Hepatocyte (in vitro differentiated cells): Measurements from ENCODE around the gene CNN3. TPM values are rescaled to one million over a fixed set of nuclear protein-coding genes. Genes with fewer than 3 reads are reported as not detected.

Source experiments
- DNase-seq: peaks from one replicate; pipeline ENCODE4 v3.0.0-alpha.2; 2016; ENCODE audit warnings: low spot score
- H2AFZ ChIP-seq: fragments of 200-600 bp; sonication (generic); 2 replicates; pipeline ENCODE4 v1.6.0; 2016; ENCODE audit warnings: antibody characterized with exemption, mild to moderate bottlenecking
- H3K27ac ChIP-seq: fragments of 200-600 bp; sonication (generic); 2 replicates; pipeline ENCODE4 v1.5.1; 2016; ENCODE audit warnings: mild to moderate bottlenecking
- H3K27me3 ChIP-seq: fragments of 200-600 bp; sonication (generic); 2 replicates; pipeline ENCODE4 v1.6.1; 2016
- H3K36me3 ChIP-seq: fragments of 200-600 bp; sonication (generic); replicated peaks from 2 replicates; pipeline ENCODE4 v1.5.1; 2016; ENCODE audit warnings: low read depth; ENCODE audit not compliant: insufficient read depth
- H3K4me1 ChIP-seq: fragments of 200-600 bp; sonication (generic); 2 replicates; pipeline ENCODE4 v1.5.1; 2016; ENCODE audit warnings: mild to moderate bottlenecking, moderate library complexity; ENCODE audit not compliant: insufficient read depth
- H3K4me2 ChIP-seq: fragments of 200-600 bp; sonication (generic); 2 replicates; pipeline ENCODE4 v1.6.0; 2016
- H3K4me3 ChIP-seq: fragments of 200-600 bp; sonication (generic); 2 replicates; pipeline ENCODE4 v1.5.1; 2016; ENCODE audit warnings: mild to moderate bottlenecking
- H3K79me2 ChIP-seq: fragments of 200-600 bp; sonication (generic); 2 replicates; pipeline ENCODE4 v1.6.0; 2017; ENCODE audit warnings: mild to moderate bottlenecking
- H3K9me2 ChIP-seq: fragments of 200-600 bp; sonication (generic); replicated peaks from 2 replicates; pipeline ENCODE4 v1.6.0; 2017; ENCODE audit warnings: mild to moderate bottlenecking; ENCODE audit not compliant: insufficient read depth
- H3K9me3 ChIP-seq: fragments of 200-600 bp; sonication (generic); 2 replicates; pipeline ENCODE4 v1.5.1; 2016; ENCODE audit warnings: low read depth, mild to moderate bottlenecking
- H4K20me1 ChIP-seq: fragments of 200-600 bp; sonication (generic); 2 replicates; pipeline ENCODE4 v1.6.0; 2016; ENCODE audit warnings: mild to moderate bottlenecking; ENCODE audit not compliant: insufficient read depth, poor library complexity, severe bottlenecking
- CTCF ChIP-seq: fragments of 200-600 bp; sonication (generic); IDR thresholded peaks from 2 replicates; pipeline ENCODE4 v1.5.1; 2016; ENCODE audit warnings: antibody characterized with exemption, mild to moderate bottlenecking; ENCODE audit not compliant: poor library complexity
- EZH2 ChIP-seq: fragments of 200-600 bp; sonication (generic); IDR thresholded peaks from 2 replicates; pipeline ENCODE4 v1.6.1; 2016; ENCODE audit warnings: antibody characterized with exemption, mild to moderate bottlenecking, borderline replicate concordance
- EZH2phosphoT487 ChIP-seq: fragments of 200-600 bp; sonication (generic); IDR thresholded peaks from one replicate; pipeline ENCODE4 v1.6.1; 2018; ENCODE audit warnings: antibody characterized with exemption, mild to moderate bottlenecking, low read depth, moderate library complexity; ENCODE audit not compliant: unreplicated experiment, severe bottlenecking
- WGBS: methylation state at CpG from one replicate; pipeline ENCODE4 v1.1.6; 2016; ENCODE audit warnings: low lambda C conversion rate; ENCODE audit errors: missing lambda C conversion rate; 5-methylcytosine and 5-hydroxymethylcytosine counted together
- polyA plus RNA-seq: library from polyadenylated mRNA; unstranded; fragments of >200 nt; fragmentation: Nextera tagmentation; extraction: Ambion mirVana; gene quantifications from 2 replicates; pipeline ENCODE4 v1.2.1, GENCODE V29; 2016
- total RNA-seq: library from RNA; depleted of rRNA; stranded (reverse); fragments of >200 nt; gene quantifications from 2 replicates; pipeline ENCODE4 v1.2.3, GENCODE V29; 2014

CNN3 gene
- total and polyA plus RNA-seq, 2 experiments from 2014 or later: 256 to 420 TPM

DNA sequence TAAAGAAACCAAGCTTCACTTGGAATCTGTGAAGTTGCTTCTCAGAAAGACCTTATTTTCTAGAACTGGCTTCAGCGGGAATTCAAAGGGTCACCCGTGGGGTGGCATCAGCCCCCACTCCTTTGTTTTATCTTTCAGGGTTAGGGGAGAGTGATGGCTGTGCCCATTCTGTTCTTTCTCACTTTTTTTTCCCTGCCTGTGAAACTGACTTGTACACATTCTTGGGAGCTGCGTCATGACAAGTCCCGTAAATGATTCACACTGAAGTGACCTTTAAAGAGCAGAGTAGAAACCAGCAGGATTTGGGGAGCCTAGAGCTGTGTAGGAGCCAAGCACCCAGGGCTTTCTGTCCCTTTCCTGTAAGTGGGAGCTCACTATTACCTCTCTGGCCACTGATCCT is 63.0 kb downstream of the CNN3 start:
- Histone ChIP-seq H3K79me2 (no peaks in the 10 kb centered on the region), H3K27me3 (no peaks in the 10 kb centered on the region), H2AFZ (no peak overlapping the region), H3K4me3 (no peak overlapping the region), H3K9me3 (no peaks in the 10 kb centered on the region), H3K4me1 (peaks cover 51% of the 10 kb centered on the region), H3K36me3 (no peaks in the 10 kb centered on the region), H3K4me2 (peak overlapping the region; percentile 49), H4K20me1 (no peaks in the 10 kb centered on the region), H3K9me2 (no peaks in the 10 kb centered on the region), H3K27ac (peak overlapping the region; percentile 90)
- DNase-seq: peak; percentile 82
- TF ChIP-seq EZH2phosphoT487 (no peak), EZH2 (no peak), CTCF (no peak)
- WGBS: 13% methylated on average over 4 of the region's 4 CpGs

DNA sequence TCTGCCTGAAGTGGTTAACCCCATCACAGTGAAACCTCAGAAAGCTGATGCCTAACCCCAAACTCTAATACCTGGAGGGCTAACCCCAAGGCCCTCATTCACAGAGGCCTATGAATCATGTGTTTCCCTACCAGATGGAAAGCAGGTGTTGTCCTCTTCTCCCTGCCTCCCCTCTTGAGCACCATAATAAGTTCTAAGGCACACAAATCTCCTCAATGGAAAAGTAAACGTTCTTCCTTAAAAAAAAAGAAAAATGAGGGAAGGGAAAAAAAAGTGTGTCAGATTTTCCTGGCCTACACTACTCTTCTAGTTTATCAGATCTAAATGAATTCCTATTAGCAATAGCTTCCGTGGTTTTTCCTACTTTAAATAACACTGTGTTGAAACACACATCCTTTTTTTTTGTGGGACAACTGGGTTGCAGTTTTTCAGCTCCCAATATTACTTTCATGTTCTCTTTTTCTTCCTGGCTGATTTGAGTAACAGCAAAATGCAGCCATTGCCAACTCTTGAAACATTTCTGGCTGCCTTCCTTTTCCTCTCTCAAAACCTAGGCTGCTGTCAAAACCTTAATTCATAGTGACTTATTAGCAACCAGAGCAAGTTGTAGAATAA is 63.5 kb downstream of the CNN3 start:
- H2AFZ ChIP-seq: no peak overlapping the region
- no peaks in the 10 kb centered on the region for H3K27me3 ChIP-seq
- H3K9me3 ChIP-seq: no peaks in the 10 kb centered on the region
- WGBS: 3% methylated on average over 2 of the region's 2 CpGs
- peak overlapping the region; percentile 49 for H3K4me2 ChIP-seq
- H4K20me1 ChIP-seq: no peaks in the 10 kb centered on the region
- DNase-seq: peak; percentile 48
- no peaks in the 10 kb centered on the region for H3K9me2 ChIP-seq
- TF ChIP-seq CTCF (no peak), EZH2phosphoT487 (no peak), EZH2 (no peak)
- peaks cover 51% of the 10 kb centered on the region for H3K4me1 ChIP-seq
- H3K27ac ChIP-seq: peak overlapping the region; percentile 90
- H3K36me3 ChIP-seq: no peaks in the 10 kb centered on the region
- H3K4me3 ChIP-seq: no peak overlapping the region
- H3K79me2 ChIP-seq: no peaks in the 10 kb centered on the region

GRCh38 chr1:94862718-94863117 is 64.2 kb downstream of the CNN3 start:
- no peaks in the 10 kb centered on the region for H4K20me1 ChIP-seq

More at GRCh38 chr1:94862718-94863117, 64.2 kb downstream of the CNN3 start:
- Histone ChIP-seq H3K9me2 (no peaks in the 10 kb centered on the region), H3K9me3 (no peaks in the 10 kb centered on the region), H3K4me2 (no peak overlapping the region), H3K4me1 (peaks cover 51% of the 10 kb centered on the region), H2AFZ (no peak overlapping the region), H3K27me3 (no peaks in the 10 kb centered on the region), H3K4me3 (no peak overlapping the region), H3K79me2 (no peaks in the 10 kb centered on the region), H3K36me3 (no peaks in the 10 kb centered on the region), H3K27ac (peak overlapping the region; percentile 90)
- no peak for DNase-seq
- WGBS: 89% methylated on average over 2 of the region's 2 CpGs
- TF ChIP-seq CTCF: no peak
- TF ChIP-seq EZH2: no peak
- no peak for TF ChIP-seq EZH2phosphoT487
